NCI-H1930 (cell line): ENCODE measurements around the gene SIN3A.
"Not testable (repeated sequence)": the region's sequence is repeated elsewhere in the genome, so short reads cannot be mapped to it uniquely, and the experiment has no call there.

ENCODE experiments used
- DNase-seq, 2 experiments: peaks; one replicate each; lab custom pipeline; 2025; lab: John Stamatoyannopoulos, UW

SIN3A gene

GRCh38 chr15:75450307-75451201 is 936 bp downstream of the SIN3A start:
- DNase-seq: peak; percentile 86

- no peak for DNase-seq
These were observed 1.7 kb downstream of the SIN3A start for GRCh38 chr15:75449585-75450306.

GRCh38 chr15:75448171-75448570 is 3.3 kb downstream of the SIN3A start:
- DNase-seq: not testable (repeated sequence)

GRCh38 chr15:75446151-75446550 is 5.3 kb downstream of the SIN3A start:
- no peak for DNase-seq

GRCh38 chr15:75445324-75445723 is 6.2 kb downstream of the SIN3A start:
- not testable (repeated sequence) for DNase-seq

- DNase-seq: not testable (repeated sequence)
These were observed 7.5 kb downstream of the SIN3A start for GRCh38 chr15:75443972-75444453.

- DNase-seq: no peak
These were observed 13.8 kb downstream of the SIN3A start for GRCh38 chr15:75437721-75438120.

GRCh38 chr15:75436881-75437280 is 14.6 kb downstream of the SIN3A start:
- no peak for DNase-seq

GRCh38 chr15:75431682-75432081 is 19.8 kb downstream of the SIN3A start:
- DNase-seq: no peak

- no peak for DNase-seq
These were observed 20.2 kb downstream of the SIN3A start for GRCh38 chr15:75431270-75431669.

- DNase-seq: no peak
These were observed 21.2 kb downstream of the SIN3A start for GRCh38 chr15:75430259-75430658.

GRCh38 chr15:75428152-75428551 is 23.3 kb downstream of the SIN3A start:
- no peak for DNase-seq

- no peak for DNase-seq
These were observed 25.5 kb downstream of the SIN3A start for GRCh38 chr15:75425966-75426500.

GRCh38 chr15:75422554-75422953 is 28.9 kb downstream of the SIN3A start:
- no peak for DNase-seq

GRCh38 chr15:75420698-75421097 is 30.8 kb downstream of the SIN3A start:
- no peak for DNase-seq

GRCh38 chr15:75416584-75416983 is 34.9 kb downstream of the SIN3A start:
- no peak for DNase-seq

GRCh38 chr15:75410196-75410595 is 41.3 kb downstream of the SIN3A start:
- DNase-seq: no peak

- DNase-seq: no peak
These were observed 44.4 kb downstream of the SIN3A start for GRCh38 chr15:75407083-75407482.

GRCh38 chr15:75403892-75404291 is 47.6 kb downstream of the SIN3A start:
- DNase-seq: no peak

GRCh38 chr15:75397494-75397893 is 54.0 kb downstream of the SIN3A start:
- no peak for DNase-seq

- no peak for DNase-seq
These were observed 61.6 kb downstream of the SIN3A start for GRCh38 chr15:75389791-75390382.

- not testable (repeated sequence) for DNase-seq
These were observed 67.5 kb downstream of the SIN3A start for GRCh38 chr15:75383986-75384385.
